Measurements from ENCODE around the gene RRM2.

Gene RRM2

DNA sequence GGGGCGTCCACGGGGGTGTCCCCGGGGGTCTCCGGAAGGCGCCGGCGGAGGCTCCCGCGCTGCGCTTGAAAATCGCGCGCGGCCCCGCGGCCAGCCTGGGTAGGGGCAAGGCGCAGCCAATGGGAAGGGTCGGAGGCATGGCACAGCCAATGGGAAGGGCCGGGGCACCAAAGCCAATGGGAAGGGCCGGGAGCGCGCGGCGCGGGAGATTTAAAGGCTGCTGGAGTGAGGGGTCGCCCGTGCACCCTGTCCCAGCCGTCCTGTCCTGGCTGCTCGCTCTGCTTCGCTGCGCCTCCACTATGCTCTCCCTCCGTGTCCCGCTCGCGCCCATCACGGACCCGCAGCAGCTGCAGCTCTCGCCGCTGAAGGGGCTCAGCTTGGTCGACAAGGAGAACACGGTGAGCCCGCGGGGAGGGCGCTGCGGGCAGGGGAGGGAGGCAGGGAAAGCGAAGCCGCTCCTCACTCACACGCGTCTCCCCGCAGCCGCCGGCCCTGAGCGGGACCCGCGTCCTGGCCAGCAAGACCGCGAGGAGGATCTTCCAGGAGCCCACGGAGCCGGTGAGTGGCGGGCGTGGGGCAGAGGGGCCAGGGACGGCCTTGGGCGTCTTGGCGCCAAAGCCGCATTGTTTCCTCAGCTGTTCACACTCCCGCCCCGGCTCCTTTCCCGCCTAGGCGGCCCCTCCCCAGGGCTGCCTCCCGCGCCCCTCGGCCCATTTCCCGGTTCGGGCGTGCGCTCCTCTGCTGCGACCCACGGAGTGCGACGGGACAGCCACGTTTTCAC lies at the start of gene RRM2:
Gene RRM2, plus strand, starts transcription at position 240 of the 781 bp plus-strand sequence. Its CDS starts 60 bp downstream, at position 300.
- peak within 1 kb of the TSS; percentile 75 for H3K4me3 ChIP-seq (ENCODE audit: low read length)
- no peak for TF ChIP-seq ZNF274 (IDR thresholded peaks at IDR 0.05; ENCODE audit: low read depth, low read length)

GRCh38 chr2:10073706-10074105 lies 48.8 kb upstream of the RRM2 start:
- TF ChIP-seq ZNF274 (IDR thresholded peaks at IDR 0.05; ENCODE audit: low read depth, low read length), result no peak
- no peak overlapping the region for H3K4me3 ChIP-seq (ENCODE audit: low read length)

GRCh38 chr2:10075101-10075500 lies 47.4 kb upstream of the RRM2 start:
- H3K4me3 ChIP-seq (ENCODE audit: low read length), result no peak overlapping the region

GRCh38 chr2:10075571-10076209 lies 46.8 kb upstream of the RRM2 start:
- no peak overlapping the region for H3K4me3 ChIP-seq (ENCODE audit: low read length)
- no peak for TF ChIP-seq ZNF274 (IDR thresholded peaks at IDR 0.05; ENCODE audit: low read depth, low read length)

More at GRCh38 chr2:10075101-10075500, 47.4 kb upstream of the RRM2 start:
- no peak for TF ChIP-seq ZNF274 (IDR thresholded peaks at IDR 0.05; ENCODE audit: low read depth, low read length)

GRCh38 chr2:10076511-10076910 lies 46.0 kb upstream of the RRM2 start:
- no peak overlapping the region for H3K4me3 ChIP-seq (ENCODE audit: low read length)
- TF ChIP-seq ZNF274 (IDR thresholded peaks at IDR 0.05; ENCODE audit: low read depth, low read length), result no peak

DNA sequence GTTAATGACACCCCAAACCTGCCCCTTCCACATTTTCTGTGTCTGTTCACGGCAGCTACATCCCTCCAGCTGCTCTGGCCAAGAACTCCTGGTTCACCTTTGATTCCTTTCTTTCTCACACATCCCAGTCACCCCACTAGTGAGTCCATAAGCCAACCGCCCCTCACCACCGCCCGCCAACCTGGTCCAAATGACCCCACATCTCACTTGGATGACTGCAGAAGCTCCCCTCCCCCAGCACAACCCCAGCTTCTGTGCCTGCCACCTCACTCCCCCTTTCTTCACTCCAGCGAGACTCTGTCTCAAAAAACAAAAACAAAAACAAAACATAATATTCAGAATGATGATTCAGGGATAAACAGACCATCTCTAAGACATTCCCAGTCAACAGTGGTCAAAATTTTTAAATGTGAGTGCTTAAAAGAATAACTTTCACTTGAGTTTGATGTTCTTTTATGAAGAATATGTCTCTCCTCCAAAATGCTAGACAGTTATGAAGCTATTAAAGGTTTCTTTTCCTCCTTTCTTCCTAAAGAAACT lies 45.5 kb upstream of the RRM2 start:
- no peak for TF ChIP-seq ZNF274 (IDR thresholded peaks at IDR 0.05; ENCODE audit: low read depth, low read length)
- H3K4me3 ChIP-seq (ENCODE audit: low read length), result no peak overlapping the region; the same call in 1 of the 2 replicates

GRCh38 chr2:10078001-10078400 lies 44.5 kb upstream of the RRM2 start:
- no peak for TF ChIP-seq ZNF274 (IDR thresholded peaks at IDR 0.05; ENCODE audit: low read depth, low read length)
- peak overlapping the region; percentile 44; the same call in 1 of the 2 replicates for H3K4me3 ChIP-seq (ENCODE audit: low read length)

GRCh38 chr2:10078704-10079265 lies 43.8 kb upstream of the RRM2 start:
- peak overlapping the region; percentile 44; the same call in 1 of the 2 replicates for H3K4me3 ChIP-seq (ENCODE audit: low read length)
- TF ChIP-seq ZNF274 (IDR thresholded peaks at IDR 0.05; ENCODE audit: low read depth, low read length), result no peak

DNA sequence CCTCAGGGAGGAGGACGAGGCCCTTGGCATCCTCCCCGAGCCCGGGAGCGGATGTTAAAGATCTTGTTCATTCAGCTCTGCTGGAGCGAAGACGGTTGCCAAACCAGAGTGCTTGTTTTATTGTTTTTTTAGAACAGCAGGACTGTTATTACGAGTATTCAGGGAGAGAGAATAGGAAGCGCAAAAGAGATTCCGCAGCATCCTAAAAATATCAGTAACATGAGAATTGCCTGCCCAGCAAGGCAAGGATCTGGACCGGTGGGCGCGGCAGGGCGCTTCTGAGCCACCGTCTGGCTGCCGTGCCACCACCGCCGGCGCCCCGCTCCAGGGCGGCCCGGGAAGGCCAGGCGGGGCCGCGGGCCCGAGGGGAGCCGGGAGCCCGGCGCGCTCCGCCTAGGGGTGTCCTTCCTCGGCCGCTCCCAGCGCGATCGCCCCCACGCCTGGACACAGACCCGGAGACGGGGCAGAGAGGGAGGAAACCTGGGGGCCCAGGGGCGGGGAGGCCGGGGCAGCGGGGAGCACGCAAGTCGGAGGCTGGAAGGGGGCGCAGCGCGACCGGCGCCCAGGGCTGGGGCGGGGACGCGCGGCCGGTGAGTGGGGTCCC lies 43.2 kb upstream of the RRM2 start:
- no peak for TF ChIP-seq ZNF274 (IDR thresholded peaks at IDR 0.05; ENCODE audit: low read depth, low read length)
- peak overlapping the region; percentile 44; the same call in 1 of the 2 replicates for H3K4me3 ChIP-seq (ENCODE audit: low read length)

DNA sequence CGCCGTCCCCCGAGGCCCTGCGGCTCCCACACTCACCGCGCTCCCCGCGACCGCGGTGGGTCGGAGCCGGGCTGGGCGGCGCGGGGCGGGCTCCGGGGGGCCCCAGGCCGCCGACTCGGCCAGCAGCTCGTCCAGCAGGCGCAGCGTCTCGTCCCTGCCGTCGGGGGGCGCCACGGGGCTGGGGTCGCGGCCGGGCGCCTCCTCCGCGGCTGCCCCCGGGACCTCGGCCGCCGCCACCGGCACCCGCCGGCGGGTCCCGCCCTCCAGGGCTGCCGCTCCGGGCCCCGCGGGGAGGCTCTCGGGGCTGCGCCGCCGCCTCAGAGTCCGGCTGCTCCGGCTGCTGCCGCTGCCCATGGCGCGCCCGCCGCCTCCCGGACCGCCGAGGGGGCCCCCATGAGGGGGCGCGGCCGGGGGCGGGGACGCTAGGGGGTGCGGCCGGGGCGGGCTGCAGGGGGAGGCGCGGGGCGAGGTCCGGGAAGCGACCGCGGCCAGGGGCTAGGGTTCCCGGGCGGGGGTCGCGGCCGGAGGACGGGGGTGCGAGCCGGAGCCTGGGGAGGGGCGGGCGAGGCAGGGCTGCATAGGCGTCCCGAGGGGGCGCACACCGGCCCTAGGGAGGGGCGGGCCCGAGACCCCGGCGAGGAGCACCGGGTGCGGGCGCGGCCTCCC lies 42.5 kb upstream of the RRM2 start, which contains the start of gene CYS1:
Gene CYS1, minus strand, starts transcription at position 542 of the 666 bp plus-strand sequence. Its CDS starts 188 bp downstream, at position 354.
- peak within 1 kb of the TSS; percentile 72; the same call in 1 of the 2 replicates for H3K4me3 ChIP-seq (ENCODE audit: low read length)
- TF ChIP-seq ZNF274 (IDR thresholded peaks at IDR 0.05; ENCODE audit: low read depth, low read length), result no peak

DNA sequence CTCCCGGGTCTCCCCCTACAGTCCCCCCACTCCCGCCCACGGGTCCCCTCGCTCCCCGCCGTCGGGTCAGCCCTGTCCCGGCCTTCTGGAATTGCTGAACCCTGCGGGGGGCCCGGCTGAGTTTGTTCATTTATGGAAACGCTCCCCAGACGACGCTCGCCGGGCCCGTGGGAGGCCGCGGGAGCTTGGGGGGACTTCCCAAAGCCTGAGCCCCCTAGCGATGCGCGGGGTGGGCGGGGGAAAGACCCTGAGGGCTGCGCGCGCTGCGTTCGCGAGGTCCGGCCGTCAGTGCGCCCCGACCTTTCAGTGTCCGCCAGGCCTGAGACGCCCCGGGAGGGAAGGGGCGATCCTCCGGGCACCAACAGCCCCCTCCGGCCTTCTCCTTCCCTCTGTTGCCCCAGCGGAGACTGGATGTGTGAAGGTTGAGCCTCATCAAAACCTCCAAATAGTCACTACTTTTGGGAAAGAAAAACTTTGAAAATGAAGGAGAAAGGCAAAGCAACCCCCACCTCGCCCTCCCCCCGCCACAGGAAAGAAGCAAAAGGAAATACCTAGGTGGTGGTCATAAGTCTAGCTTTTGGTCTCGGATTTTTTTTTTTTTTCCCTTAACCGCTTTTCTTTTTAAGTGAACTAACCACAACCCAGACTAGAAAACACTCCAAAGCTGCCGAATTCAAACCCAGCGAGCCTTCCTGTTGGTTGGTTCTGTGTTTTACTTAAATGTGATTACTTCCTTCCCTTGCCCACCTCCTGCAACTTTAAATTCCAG lies 41.8 kb upstream of the RRM2 start:
- no peak for TF ChIP-seq ZNF274 (IDR thresholded peaks at IDR 0.05; ENCODE audit: low read depth, low read length)
- peak overlapping the region; percentile 72; the same call in 1 of the 2 replicates for H3K4me3 ChIP-seq (ENCODE audit: low read length)

- TF ChIP-seq ZNF274 (IDR thresholded peaks at IDR 0.05; ENCODE audit: low read depth, low read length), result no peak
- H3K4me3 ChIP-seq (ENCODE audit: low read length), result no peak overlapping the region
These were observed 39.5 kb upstream of the RRM2 start for GRCh38 chr2:10083046-10083445.

All from GM08714 (cell line).